MM.1S (cell line): ENCODE results near the gene KRTAP1-1.
"Not testable (repeated sequence)": the region's sequence is repeated elsewhere in the genome, so short reads cannot be mapped to it uniquely, and the experiment has no call there.

ENCODE experiments used
- DNase-seq: peaks from one replicate; pipeline ENCODE4 v3.0.0-alpha.2; 2015
- H2AFZ ChIP-seq: fragments of 300-600 bp; sonication (generic); 2 replicates; pipeline ENCODE4 v1.6.0; 2016; ENCODE audit warnings: antibody characterized with exemption, low read length
- H3F3A ChIP-seq: fragments of 300-600 bp; sonication (generic); 2 replicates; pipeline ENCODE4 v1.6.1; 2016; ENCODE audit warnings: mild to moderate bottlenecking, antibody characterized with exemption, low read length, moderate library complexity, mixed read lengths; ENCODE audit not compliant: insufficient read depth
- H3K27ac ChIP-seq: fragments of 300-600 bp; sonication (generic); 2 replicates; pipeline ENCODE4 v1.5.1; 2016; ENCODE audit warnings: mild to moderate bottlenecking, low read length
- H3K27me3 ChIP-seq: fragments of 300-600 bp; sonication (generic); replicated peaks from 2 replicates; pipeline ENCODE4 v1.6.0; 2016; ENCODE audit warnings: low read length; ENCODE audit not compliant: insufficient read depth
- H3K36me3 ChIP-seq: fragments of 300-600 bp; sonication (generic); replicated peaks from 2 replicates; pipeline ENCODE4 v1.6.1; 2016; ENCODE audit warnings: mild to moderate bottlenecking, low read length, mixed read lengths; ENCODE audit not compliant: insufficient read depth
- H3K4me1 ChIP-seq: fragments of 300-600 bp; sonication (generic); 2 replicates; pipeline ENCODE4 v1.6.1; 2016; ENCODE audit warnings: low read length, mixed read lengths
- H3K4me2 ChIP-seq: fragments of 300-600 bp; sonication (generic); 2 replicates; pipeline ENCODE4 v1.6.0; 2016; ENCODE audit warnings: low read depth, low read length
- H3K4me3 ChIP-seq: fragments of 300-600 bp; sonication (generic); 2 replicates; pipeline ENCODE4 v1.5.1; 2016; ENCODE audit warnings: low read length, mixed read lengths
- H3K79me2 ChIP-seq: fragments of 300-600 bp; sonication (generic); 2 replicates; pipeline ENCODE4 v1.6.1; 2016; ENCODE audit warnings: mixed run types, low read length, mixed read lengths
- H3K9ac ChIP-seq: fragments of 300-600 bp; sonication (generic); 2 replicates; pipeline ENCODE4 v1.6.1; 2016; ENCODE audit warnings: low read length, mixed read lengths
- H3K9me2 ChIP-seq: fragments of 300-600 bp; sonication (generic); replicated peaks from 2 replicates; pipeline ENCODE4 v1.6.1; 2016; ENCODE audit warnings: mild to moderate bottlenecking, low read length, mixed read lengths; ENCODE audit not compliant: insufficient read depth
- H3K9me3 ChIP-seq: fragments of 300-600 bp; sonication (generic); replicated peaks from 2 replicates; pipeline ENCODE4 v1.6.1; 2016; ENCODE audit warnings: mild to moderate bottlenecking, low read length, mixed read lengths; ENCODE audit not compliant: insufficient read depth
- H4K20me1 ChIP-seq: fragments of 300-600 bp; sonication (generic); 2 replicates; pipeline ENCODE4 v1.6.1; 2016; ENCODE audit warnings: mild to moderate bottlenecking, low read length, moderate library complexity, mixed read lengths; ENCODE audit not compliant: insufficient read depth
- EZH2 ChIP-seq: fragments of 300-600 bp; sonication (generic); optimal IDR thresholded peaks from 2 replicates; pipeline ENCODE3; 2017; ENCODE audit warnings: low read depth, mild to moderate bottlenecking, antibody characterized with exemption, low read length, mixed read lengths
- EZH2phosphoT487 ChIP-seq: fragments of 300-600 bp; sonication (generic); IDR thresholded peaks from 2 replicates; pipeline ENCODE4 v1.6.1; 2018; ENCODE audit warnings: antibody characterized with exemption, low read length
- TF ChIP-seq, protein P1 (sequence below): fragments of 300-600 bp; sonication (generic); IDR thresholded peaks from 2 replicates; pipeline ENCODE4 v1.5.1; 2016; ENCODE audit warnings: antibody characterized with exemption, low read length, mixed read lengths

Gene KRTAP1-1

DNA sequence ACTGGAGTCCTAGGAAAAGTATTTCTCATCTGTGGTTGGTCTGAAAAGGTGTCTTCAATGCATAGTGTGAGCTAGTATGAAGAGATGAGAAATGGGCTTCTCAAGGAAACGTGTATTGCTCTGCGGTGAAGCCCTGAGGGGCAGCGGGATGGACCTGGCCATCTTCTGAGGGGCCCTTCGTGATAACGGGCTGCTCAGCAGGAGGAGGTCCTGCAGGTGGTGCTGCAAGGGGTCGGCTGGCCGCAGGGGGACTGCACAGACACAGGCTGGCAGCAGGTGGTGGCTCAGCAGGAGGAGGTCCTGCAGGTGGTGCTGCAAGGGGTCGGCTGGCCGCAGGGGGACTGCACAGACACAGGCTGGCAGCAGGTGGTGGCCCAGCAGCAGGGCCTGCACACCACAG is 13.3 kb upstream of the KRTAP1-1 start:
- H3K4me2 ChIP-seq, H3K27ac ChIP-seq, H2AFZ ChIP-seq, H3K79me2 ChIP-seq, H3K9ac ChIP-seq, H3K27me3 ChIP-seq, H3F3A ChIP-seq, H4K20me1 ChIP-seq, H3K4me3 ChIP-seq, H3K9me3 ChIP-seq, H3K9me2 ChIP-seq, DNase-seq, H3K4me1 ChIP-seq, H3K36me3 ChIP-seq: not testable (repeated sequence)

DNA sequence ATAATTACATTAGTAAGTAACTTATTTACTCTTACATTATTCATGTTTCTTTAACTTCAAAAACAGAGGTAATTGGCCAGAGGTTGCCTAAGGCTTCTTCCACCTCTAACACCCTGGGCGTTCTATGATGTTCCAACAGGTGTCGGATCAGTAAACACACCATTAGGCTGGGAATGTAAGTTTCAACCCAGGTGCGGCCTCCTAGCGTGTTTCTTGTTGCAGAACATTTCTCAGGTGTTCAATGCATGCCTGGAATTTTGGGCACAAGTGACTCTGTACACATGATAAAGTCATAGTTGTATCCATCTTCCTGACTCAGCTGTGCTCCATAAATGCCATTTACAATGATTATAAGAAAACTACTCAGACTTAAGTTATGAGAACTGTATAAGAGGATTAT is 12.8 kb upstream of the KRTAP1-1 start:
- H3K27ac ChIP-seq, result no peak overlapping the region
- H3F3A ChIP-seq, result no peaks in the 10 kb centered on the region
- no peaks in the 10 kb centered on the region for H3K79me2 ChIP-seq
- H3K9ac ChIP-seq, result no peak overlapping the region
- H3K9me3 ChIP-seq, result no peaks in the 10 kb centered on the region
- no peaks in the 10 kb centered on the region for H3K9me2 ChIP-seq
- H3K4me3 ChIP-seq, result no peak overlapping the region
- no peak overlapping the region for H3K4me2 ChIP-seq
- no peaks in the 10 kb centered on the region for H3K27me3 ChIP-seq
- TF ChIP-seq EZH2phosphoT487 (no peak), EZH2 (no peak)
- TF ChIP-seq, protein P1, sequence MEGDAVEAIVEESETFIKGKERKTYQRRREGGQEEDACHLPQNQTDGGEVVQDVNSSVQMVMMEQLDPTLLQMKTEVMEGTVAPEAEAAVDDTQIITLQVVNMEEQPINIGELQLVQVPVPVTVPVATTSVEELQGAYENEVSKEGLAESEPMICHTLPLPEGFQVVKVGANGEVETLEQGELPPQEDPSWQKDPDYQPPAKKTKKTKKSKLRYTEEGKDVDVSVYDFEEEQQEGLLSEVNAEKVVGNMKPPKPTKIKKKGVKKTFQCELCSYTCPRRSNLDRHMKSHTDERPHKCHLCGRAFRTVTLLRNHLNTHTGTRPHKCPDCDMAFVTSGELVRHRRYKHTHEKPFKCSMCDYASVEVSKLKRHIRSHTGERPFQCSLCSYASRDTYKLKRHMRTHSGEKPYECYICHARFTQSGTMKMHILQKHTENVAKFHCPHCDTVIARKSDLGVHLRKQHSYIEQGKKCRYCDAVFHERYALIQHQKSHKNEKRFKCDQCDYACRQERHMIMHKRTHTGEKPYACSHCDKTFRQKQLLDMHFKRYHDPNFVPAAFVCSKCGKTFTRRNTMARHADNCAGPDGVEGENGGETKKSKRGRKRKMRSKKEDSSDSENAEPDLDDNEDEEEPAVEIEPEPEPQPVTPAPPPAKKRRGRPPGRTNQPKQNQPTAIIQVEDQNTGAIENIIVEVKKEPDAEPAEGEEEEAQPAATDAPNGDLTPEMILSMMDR, result no peak
- no peak for DNase-seq
- no peaks in the 10 kb centered on the region for H4K20me1 ChIP-seq
- no peaks in the 10 kb centered on the region for H3K4me1 ChIP-seq
- H3K36me3 ChIP-seq, result no peaks in the 10 kb centered on the region
- no peak overlapping the region for H2AFZ ChIP-seq

DNA sequence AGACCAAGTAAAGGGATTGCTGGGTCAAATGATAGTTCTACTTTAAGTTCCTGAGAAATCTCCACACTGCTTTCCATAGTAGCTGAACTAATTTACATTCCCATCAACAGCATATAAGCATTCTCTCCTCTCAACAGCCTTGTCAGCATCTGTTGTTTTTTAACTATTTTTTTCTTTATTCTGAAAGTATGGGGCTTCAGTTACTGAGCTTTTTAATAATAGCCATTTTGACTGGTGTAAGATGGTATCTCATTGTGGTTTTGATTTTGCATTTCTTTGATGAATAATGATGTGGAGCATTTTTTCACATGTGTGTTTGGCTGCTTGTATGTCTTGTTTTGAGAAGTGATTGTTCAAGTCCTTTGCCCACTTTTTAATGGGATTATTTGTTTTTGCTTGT is 11.3 kb upstream of the KRTAP1-1 start:
- no peak overlapping the region for H2AFZ ChIP-seq
- H3K4me3 ChIP-seq, result no peak overlapping the region
- H3K27ac ChIP-seq, result no peak overlapping the region
- no peak overlapping the region for H3K4me2 ChIP-seq
- no peaks in the 10 kb centered on the region for H3K4me1 ChIP-seq
- H3K9ac ChIP-seq, result no peak overlapping the region
- H3K79me2 ChIP-seq, result no peaks in the 10 kb centered on the region
- H3K9me2 ChIP-seq, result no peaks in the 10 kb centered on the region
- no peaks in the 10 kb centered on the region for H3F3A ChIP-seq
- no peak for DNase-seq
- H4K20me1 ChIP-seq, result no peaks in the 10 kb centered on the region
- no peaks in the 10 kb centered on the region for H3K36me3 ChIP-seq
- no peaks in the 10 kb centered on the region for H3K27me3 ChIP-seq
- TF ChIP-seq, protein P1, result no peak
- TF ChIP-seq EZH2 (no peak), EZH2phosphoT487 (no peak)
- H3K9me3 ChIP-seq, result no peaks in the 10 kb centered on the region

DNA sequence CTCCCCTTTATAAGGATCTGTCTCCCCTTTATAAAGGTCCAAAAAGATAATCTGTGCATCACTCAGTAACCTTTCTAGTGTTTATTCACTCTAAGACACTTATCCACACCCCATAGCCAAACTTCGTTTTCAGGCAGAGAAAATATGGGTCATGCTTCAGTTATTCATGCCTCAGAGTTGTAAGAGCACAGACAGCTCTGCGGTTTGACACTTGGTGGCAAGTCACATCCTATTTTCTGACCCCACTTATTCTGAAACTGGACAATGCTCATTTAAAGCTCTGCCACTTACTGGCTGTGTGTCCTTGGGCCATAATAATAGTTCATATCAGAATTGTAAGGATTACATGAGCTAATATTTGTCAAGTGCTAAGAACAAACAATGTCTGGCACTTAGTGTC is 7.9 kb upstream of the KRTAP1-1 start:
- no peak overlapping the region for H3K27ac ChIP-seq
- no peak overlapping the region for H2AFZ ChIP-seq
- no peaks in the 10 kb centered on the region for H3K4me1 ChIP-seq
- H3K79me2 ChIP-seq, result no peaks in the 10 kb centered on the region
- H3F3A ChIP-seq, result no peaks in the 10 kb centered on the region
- TF ChIP-seq EZH2phosphoT487, result no peak
- TF ChIP-seq EZH2, result no peak
- TF ChIP-seq, protein P1, result no peak
- H3K9me3 ChIP-seq, result no peaks in the 10 kb centered on the region
- no peaks in the 10 kb centered on the region for H3K27me3 ChIP-seq
- no peak overlapping the region for H3K9ac ChIP-seq
- no peak overlapping the region for H3K4me3 ChIP-seq
- H3K4me2 ChIP-seq, result no peak overlapping the region
- H3K9me2 ChIP-seq, result no peaks in the 10 kb centered on the region
- H4K20me1 ChIP-seq, result no peaks in the 10 kb centered on the region
- H3K36me3 ChIP-seq, result no peaks in the 10 kb centered on the region
- no peak for DNase-seq
